Adrenal gland (tissue), 5 donors: ENCODE measurements around the gene KCNIP1.

Source experiments
- CTCF ChIP-seq, 6 experiments: fragments of 450-650 bp in 4 of 6; fragments of 200-600 bp in 2 of 6; sonication (generic) in 1 of 6; IDR thresholded peaks; 1 replicate in 5 of 6; 2 replicates in 1 of 6; pipeline versions ENCODE4 v1.5.1 to v1.8.0; 2016 to 2021; ENCODE audit warnings: antibody characterized with exemption in 6 of 6, mild to moderate bottlenecking in 2 of 6, moderate library complexity in 1 of 6
- POLR2A ChIP-seq, 2 donors: fragments of 450-650 bp; IDR thresholded peaks; one replicate each; pipeline ENCODE4 v1.6.1; 2017; ENCODE audit warnings: antibody characterized with exemption in 2 of 2, mild to moderate bottlenecking in 2 of 2, moderate library complexity in 1 of 2
- donor health status: DM: no; HTN: no; CAD: no.

GRCh38 chr5:170627271-170627670 is 123.5 kb downstream of the KCNIP1 start:
- TF ChIP-seq CTCF (IDR thresholded peaks at IDR 0.05) (no peak), POLR2A (IDR thresholded peaks at IDR 0.05) (no peak)
